HG03442 (cell line): ENCODE results near the gene GPAT3.

Experiments
- ATAC-seq: cut with Tn5 transposase; IDR thresholded peaks from one replicate; pipeline ENCODE4 v1.9.1; 2021; ENCODE audit warnings: mild to moderate bottlenecking, moderate library complexity; ENCODE audit not compliant: unreplicated experiment

The GPAT3 gene

GRCh38 chr4:83639849-83640493 is 104.1 kb downstream of the GPAT3 start:
- ATAC-seq = peak; percentile 66

DNA sequence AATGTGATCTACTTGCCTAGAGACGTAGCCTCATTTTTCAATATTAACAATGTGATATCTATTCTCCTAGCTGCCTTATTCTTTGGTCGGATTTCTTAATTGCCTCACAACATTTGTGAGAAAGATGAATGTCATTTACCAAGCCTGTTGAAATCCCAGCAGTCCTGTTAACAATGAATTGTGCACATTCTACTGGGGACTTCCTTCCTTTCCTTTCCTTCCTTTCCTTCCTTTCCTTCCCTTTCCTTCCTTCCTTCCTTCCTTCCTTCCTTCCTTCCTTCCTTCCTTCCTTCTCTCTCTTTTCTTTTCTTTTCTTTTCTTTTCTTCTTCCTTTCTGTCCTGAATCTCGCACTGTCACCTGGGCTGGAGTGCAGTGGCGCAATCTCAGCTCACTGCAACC is 107.1 kb downstream of the GPAT3 start:
- ATAC-seq = no peak

- peak; percentile 76 for ATAC-seq
Observed at GRCh38 chr4:83644677-83645659, 109.1 kb downstream of the GPAT3 start.

- no peak for ATAC-seq
Observed at GRCh38 chr4:83646538-83647239, 110.8 kb downstream of the GPAT3 start.

DNA sequence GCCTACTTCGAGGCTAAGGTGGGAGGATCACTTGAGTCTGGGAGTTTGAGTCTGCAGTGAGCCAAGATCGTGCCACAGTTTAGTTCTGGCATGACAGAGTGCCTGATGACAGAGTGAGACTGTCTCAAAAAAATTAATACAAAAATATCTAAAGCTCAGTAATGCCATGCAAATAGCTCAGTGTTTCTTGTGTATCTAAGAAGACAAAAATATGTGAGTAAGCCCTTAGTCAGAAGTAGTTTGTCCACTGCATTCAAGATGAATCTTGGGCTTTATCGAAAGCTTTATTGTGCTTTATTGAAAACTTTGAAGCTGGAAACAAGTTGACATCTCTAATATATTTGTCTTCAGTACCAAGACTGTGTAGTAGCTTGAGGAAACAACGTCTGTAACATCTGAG is 115.9 kb downstream of the GPAT3 start:
- no peak for ATAC-seq
